ENCODE data around the gene NCOA7.

DNA sequence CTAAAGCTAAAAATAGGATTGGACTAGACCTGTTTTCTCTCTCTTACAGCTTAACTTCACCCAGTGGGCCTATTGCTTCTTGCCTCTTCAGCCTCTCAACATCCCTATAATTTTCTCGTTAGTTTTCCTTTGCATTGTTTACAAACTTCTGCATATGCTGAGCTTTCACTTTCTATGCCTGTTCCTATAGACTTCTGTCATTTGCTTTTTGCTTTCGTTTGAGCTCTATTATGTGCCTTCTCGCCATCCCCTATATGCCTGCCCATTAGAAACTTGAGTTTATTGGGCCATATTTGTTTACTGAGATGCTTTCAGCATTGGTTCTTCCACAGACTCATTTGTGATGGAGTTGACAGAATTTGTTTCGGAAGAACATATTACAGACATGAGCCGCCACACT is 40.9 kb downstream of the NCOA7 start:
- no peak for TF ChIP-seq EZH2phosphoT487 (IDR thresholded peaks at IDR 0.05; ENCODE audit: low read depth)
- TF ChIP-seq, protein P1, sequence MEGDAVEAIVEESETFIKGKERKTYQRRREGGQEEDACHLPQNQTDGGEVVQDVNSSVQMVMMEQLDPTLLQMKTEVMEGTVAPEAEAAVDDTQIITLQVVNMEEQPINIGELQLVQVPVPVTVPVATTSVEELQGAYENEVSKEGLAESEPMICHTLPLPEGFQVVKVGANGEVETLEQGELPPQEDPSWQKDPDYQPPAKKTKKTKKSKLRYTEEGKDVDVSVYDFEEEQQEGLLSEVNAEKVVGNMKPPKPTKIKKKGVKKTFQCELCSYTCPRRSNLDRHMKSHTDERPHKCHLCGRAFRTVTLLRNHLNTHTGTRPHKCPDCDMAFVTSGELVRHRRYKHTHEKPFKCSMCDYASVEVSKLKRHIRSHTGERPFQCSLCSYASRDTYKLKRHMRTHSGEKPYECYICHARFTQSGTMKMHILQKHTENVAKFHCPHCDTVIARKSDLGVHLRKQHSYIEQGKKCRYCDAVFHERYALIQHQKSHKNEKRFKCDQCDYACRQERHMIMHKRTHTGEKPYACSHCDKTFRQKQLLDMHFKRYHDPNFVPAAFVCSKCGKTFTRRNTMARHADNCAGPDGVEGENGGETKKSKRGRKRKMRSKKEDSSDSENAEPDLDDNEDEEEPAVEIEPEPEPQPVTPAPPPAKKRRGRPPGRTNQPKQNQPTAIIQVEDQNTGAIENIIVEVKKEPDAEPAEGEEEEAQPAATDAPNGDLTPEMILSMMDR (IDR thresholded peaks at IDR 0.05; ENCODE audit: low read depth, low read length) = no peak

All from OCI-LY3 (cell line).